Neural crest cell (in vitro differentiated cells): ENCODE data around the gene PLD4. TPM values are rescaled to one million over a fixed set of nuclear protein-coding genes. Genes with fewer than 3 reads are reported as not detected.
"Not testable (repeated sequence)": the region's sequence is repeated elsewhere in the genome, so short reads cannot be mapped to it uniquely, and the experiment has no call there.

Experiments
- DNase-seq: peaks from one replicate; pipeline ENCODE4 v3.0.0; 2021; ENCODE audit warnings: low read depth, mixed read lengths, low spot score
- H3K27ac Mint-ChIP-seq: one replicate; pipeline ENCODE4 v1.8.0; 2021; ENCODE audit warnings: mild to moderate bottlenecking, mixed read lengths; ENCODE audit not compliant: unreplicated experiment
- H3K27me3 Mint-ChIP-seq: 2 replicates; pipeline ENCODE4 v1.8.0; 2021; ENCODE audit warnings: low read depth, mild to moderate bottlenecking, mixed read lengths
- H3K36me3 Mint-ChIP-seq: 2 replicates; pipeline ENCODE4 v1.8.0; 2021; ENCODE audit warnings: low read depth, mild to moderate bottlenecking, mixed read lengths
- H3K4me1 Mint-ChIP-seq: 2 replicates; pipeline ENCODE4 v1.8.0; 2021; ENCODE audit warnings: mixed read lengths
- H3K4me3 Mint-ChIP-seq: one replicate; pipeline ENCODE4 v1.8.0; 2021; ENCODE audit warnings: mild to moderate bottlenecking, mixed read lengths
- H3K9me3 Mint-ChIP-seq: 2 replicates; pipeline ENCODE4 v1.8.0; 2021; ENCODE audit warnings: mixed read lengths
- total RNA-seq: library from RNA; stranded (reverse); gene quantifications from 2 replicates; pipeline ENCODE4 v1.2.1, GENCODE V29; 2021
- TF ChIP-seq, protein P1 (sequence below): fragments of 200-600 bp; sonication (generic); conservative IDR thresholded peaks from 2 replicates; pipeline ENCODE4 v1.5.0; 2021; ENCODE audit warnings: antibody characterized with exemption, mild to moderate bottlenecking

PLD4 gene
- total RNA-seq, 1 donor from 2014 or later = 0.02 TPM

- Mint-ChIP-seq H3K4me1 (no peaks in the 10 kb centered on the region), H3K27me3 (no peaks in the 10 kb centered on the region), H3K36me3 (no peaks in the 10 kb centered on the region), H3K27ac (no peak overlapping the region), H3K4me3 (no peak overlapping the region), H3K9me3 (no peaks in the 10 kb centered on the region)
- DNase-seq = no peak
- TF ChIP-seq, protein P1, sequence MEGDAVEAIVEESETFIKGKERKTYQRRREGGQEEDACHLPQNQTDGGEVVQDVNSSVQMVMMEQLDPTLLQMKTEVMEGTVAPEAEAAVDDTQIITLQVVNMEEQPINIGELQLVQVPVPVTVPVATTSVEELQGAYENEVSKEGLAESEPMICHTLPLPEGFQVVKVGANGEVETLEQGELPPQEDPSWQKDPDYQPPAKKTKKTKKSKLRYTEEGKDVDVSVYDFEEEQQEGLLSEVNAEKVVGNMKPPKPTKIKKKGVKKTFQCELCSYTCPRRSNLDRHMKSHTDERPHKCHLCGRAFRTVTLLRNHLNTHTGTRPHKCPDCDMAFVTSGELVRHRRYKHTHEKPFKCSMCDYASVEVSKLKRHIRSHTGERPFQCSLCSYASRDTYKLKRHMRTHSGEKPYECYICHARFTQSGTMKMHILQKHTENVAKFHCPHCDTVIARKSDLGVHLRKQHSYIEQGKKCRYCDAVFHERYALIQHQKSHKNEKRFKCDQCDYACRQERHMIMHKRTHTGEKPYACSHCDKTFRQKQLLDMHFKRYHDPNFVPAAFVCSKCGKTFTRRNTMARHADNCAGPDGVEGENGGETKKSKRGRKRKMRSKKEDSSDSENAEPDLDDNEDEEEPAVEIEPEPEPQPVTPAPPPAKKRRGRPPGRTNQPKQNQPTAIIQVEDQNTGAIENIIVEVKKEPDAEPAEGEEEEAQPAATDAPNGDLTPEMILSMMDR = no peak
Observed at GRCh38 chr14:104881369-104881979, 43.2 kb upstream of the PLD4 start.

DNA sequence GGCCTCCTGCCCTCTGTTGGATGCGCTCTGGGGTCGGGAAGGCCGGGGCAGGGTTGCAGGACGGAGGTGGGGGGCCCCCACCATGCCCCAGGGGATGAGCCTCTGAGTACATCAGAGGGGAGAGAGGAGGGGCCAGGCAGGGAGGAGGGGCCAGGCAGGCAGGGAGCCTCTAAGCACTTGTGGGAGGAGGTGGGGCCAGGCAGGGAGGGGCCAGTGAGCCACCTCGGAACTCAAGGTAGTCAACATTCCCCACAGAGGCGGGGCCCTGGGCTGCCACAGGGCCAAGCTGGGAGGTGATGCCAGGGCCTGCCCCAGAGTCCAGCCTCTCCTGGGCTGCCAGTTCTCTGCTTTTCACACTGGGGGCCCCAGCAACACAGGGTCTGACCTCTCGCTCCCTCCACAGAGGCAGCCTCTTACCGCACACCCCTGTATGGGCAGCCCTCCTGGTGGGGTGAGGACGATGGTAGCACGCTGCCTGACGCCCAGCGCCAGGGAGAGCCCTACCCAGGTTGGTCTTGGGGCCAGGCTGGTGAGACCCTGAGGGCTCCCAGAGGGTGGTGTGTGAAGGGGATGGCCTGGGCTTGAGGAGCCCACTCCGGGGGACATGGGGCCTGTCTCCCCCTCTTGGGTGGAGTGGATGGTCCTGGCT lies 42.2 kb upstream of the PLD4 start:
- DNase-seq = no peak
- TF ChIP-seq, protein P1 = no peak
- Mint-ChIP-seq H3K9me3 (no peaks in the 10 kb centered on the region), H3K4me1 (no peaks in the 10 kb centered on the region), H3K36me3 (no peaks in the 10 kb centered on the region), H3K4me3 (no peak overlapping the region), H3K27ac (no peak overlapping the region), H3K27me3 (no peaks in the 10 kb centered on the region)

- Mint-ChIP-seq H3K4me3 (no peak overlapping the region), H3K27me3 (no peaks in the 10 kb centered on the region), H3K9me3 (no peaks in the 10 kb centered on the region), H3K36me3 (no peaks in the 10 kb centered on the region), H3K4me1 (no peaks in the 10 kb centered on the region), H3K27ac (no peak overlapping the region)
- no peak for DNase-seq
- TF ChIP-seq, protein P1 = no peak
Observed at GRCh38 chr14:104882991-104883660, 41.6 kb upstream of the PLD4 start.

GRCh38 chr14:104883681-104884361 lies 40.9 kb upstream of the PLD4 start:
- Mint-ChIP-seq H3K9me3 (no peaks in the 10 kb centered on the region), H3K4me3 (no peak overlapping the region), H3K36me3 (no peaks in the 10 kb centered on the region), H3K27me3 (no peaks in the 10 kb centered on the region), H3K4me1 (no peaks in the 10 kb centered on the region), H3K27ac (no peak overlapping the region)
- DNase-seq = no peak
- TF ChIP-seq, protein P1 = no peak

DNA sequence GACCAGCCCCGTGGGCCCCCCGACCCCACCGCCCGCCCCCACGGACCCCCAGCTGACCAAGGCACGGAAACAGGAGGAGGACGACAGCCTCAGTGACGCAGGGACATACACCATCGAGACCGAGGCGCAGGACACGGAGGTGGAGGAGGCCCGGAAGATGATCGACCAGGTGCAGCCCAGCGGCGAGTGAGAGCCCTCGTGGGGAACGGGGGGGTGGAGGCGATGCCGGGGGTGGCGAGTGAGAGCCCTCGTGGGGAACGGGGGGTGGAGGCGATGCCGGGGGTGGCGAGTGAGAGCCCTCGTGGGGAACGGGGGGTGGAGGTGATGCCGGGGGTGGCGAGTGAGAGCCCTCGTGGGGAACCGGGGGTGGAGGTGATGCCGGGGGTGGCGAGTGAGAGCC lies 40.3 kb upstream of the PLD4 start:
- H3K9me3 Mint-ChIP-seq, H3K27ac Mint-ChIP-seq, H3K4me3 Mint-ChIP-seq, DNase-seq, H3K27me3 Mint-ChIP-seq, H3K36me3 Mint-ChIP-seq, H3K4me1 Mint-ChIP-seq: not testable (repeated sequence)
